Measurements from ENCODE around the gene GPR22. TPM values are rescaled to one million over a fixed set of nuclear protein-coding genes. Genes with fewer than 3 reads are reported as not detected.
A peak's percentile ranks its signal among the peaks of the same experiment; 100 is the strongest.

GPR22 gene, protein sequence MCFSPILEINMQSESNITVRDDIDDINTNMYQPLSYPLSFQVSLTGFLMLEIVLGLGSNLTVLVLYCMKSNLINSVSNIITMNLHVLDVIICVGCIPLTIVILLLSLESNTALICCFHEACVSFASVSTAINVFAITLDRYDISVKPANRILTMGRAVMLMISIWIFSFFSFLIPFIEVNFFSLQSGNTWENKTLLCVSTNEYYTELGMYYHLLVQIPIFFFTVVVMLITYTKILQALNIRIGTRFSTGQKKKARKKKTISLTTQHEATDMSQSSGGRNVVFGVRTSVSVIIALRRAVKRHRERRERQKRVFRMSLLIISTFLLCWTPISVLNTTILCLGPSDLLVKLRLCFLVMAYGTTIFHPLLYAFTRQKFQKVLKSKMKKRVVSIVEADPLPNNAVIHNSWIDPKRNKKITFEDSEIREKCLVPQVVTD
- polyA plus RNA-seq (2012; ENCODE audit: missing spikeins): 0.32 TPM

DNA sequence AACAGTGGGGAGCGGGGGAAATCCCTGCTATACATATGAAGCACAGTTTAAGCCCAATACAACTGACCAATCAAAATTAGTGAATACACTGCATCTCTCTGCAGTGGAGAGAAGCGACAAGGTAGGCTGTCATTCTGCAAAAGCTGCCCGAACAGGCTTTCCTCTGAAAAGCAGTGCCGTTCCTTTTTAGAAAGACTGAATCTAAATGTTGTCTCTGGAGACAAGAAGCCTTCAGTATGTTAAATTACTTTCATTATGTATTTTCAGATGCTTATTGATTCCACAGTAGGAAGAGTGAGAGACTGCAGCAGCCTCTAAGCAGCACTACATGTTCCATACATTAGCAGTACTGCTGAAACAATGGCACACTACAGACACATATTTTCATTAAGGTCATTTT is at the start of gene GPR22:
GPR22 (plus strand) TSS at position 129 of the 400 bp plus-strand sequence. CDS start 4,004 bp downstream, outside the sequence.
- FAIRE-seq: no peak
- no peak for DNase-seq (ENCODE audit: insufficient read length)
- TF ChIP-seq TAF1 (IDR thresholded peaks at IDR 0.05; ENCODE audit: borderline replicate concordance, low read depth, low read length) (no peak), POLR2AphosphoS5 (IDR thresholded peaks at IDR 0.05; ENCODE audit: low read depth, low read length) (no peak), POLR2A (IDR thresholded peaks at IDR 0.05; ENCODE audit: low read depth, low read length) (no peak)

DNA sequence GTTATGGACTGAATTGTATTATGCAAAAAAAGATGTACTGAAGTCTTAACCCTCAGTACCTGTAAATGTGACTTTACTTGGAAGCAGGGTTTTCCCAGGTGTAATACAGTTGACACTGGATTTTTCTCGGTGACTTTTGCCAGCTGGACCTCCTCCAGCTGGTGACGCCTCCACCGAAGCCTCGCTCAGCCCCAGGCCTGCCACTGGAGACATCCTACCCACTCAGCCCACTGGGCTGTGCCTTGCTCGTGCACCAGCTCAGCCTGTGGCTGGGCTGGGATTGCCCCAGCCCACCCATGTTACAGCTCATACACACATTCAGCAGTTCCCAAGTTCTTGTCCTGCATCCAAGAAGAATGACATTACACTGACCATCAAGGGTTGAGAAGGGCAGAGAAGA is 42.4 kb upstream of the GPR22 start:
- no peak for DNase-seq (ENCODE audit: insufficient read length)
- FAIRE-seq: no peak
- TF ChIP-seq POLR2AphosphoS5 (IDR thresholded peaks at IDR 0.05; ENCODE audit: low read depth, low read length): no peak
- no peak for TF ChIP-seq POLR2A (IDR thresholded peaks at IDR 0.05; ENCODE audit: low read depth, low read length)
- TF ChIP-seq TAF1 (IDR thresholded peaks at IDR 0.05; ENCODE audit: borderline replicate concordance, low read depth, low read length): no peak

DNA sequence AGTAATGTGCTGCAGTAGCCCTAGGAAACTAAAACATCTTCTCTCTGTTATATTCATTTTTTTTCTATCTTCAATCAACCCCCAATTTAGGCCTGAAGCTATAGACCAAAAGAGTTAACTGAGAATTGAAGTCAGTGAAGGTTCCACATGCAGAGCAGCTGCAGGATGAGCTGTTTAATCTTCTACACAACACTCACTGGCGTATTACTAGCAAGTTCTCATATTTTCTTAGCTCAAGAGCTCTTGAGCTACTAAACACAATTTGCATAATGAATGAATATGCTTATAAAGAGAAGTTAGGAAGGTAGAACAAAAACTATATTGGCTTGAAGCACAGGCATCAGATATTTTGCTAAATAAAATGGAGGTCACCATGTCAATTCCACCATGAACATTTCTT is 41.2 kb upstream of the GPR22 start:
- DNase-seq (ENCODE audit: insufficient read length) (no peak), FAIRE-seq (no peak)
- TF ChIP-seq POLR2AphosphoS5 (IDR thresholded peaks at IDR 0.05; ENCODE audit: low read depth, low read length): no peak
- no peak for TF ChIP-seq POLR2A (IDR thresholded peaks at IDR 0.05; ENCODE audit: low read depth, low read length)
- TF ChIP-seq TAF1 (IDR thresholded peaks at IDR 0.05; ENCODE audit: borderline replicate concordance, low read depth, low read length): no peak

DNA sequence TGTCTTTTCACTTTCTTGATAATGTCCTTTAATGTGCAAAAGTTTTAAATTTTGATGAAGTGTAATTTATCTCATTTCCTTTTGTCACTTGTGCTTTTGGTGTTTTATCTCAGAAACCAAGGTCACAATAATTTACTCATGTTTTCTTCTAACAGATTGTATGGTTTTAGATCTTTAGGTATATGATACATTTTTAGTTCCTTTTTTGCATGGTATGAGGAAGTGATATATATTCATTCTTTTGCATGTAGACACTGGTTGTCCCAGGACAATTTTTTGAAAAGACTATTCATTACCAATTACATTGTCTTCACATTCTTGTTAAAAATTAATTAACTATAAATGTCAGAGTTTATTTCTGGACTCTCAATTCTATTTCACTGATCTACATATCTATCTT is 39.8 kb upstream of the GPR22 start:
- TF ChIP-seq POLR2AphosphoS5 (IDR thresholded peaks at IDR 0.05; ENCODE audit: low read depth, low read length) (no peak), POLR2A (IDR thresholded peaks at IDR 0.05; ENCODE audit: low read depth, low read length) (no peak), TAF1 (IDR thresholded peaks at IDR 0.05; ENCODE audit: borderline replicate concordance, low read depth, low read length) (no peak)
- FAIRE-seq (no peak), DNase-seq (ENCODE audit: insufficient read length) (no peak)

DNA sequence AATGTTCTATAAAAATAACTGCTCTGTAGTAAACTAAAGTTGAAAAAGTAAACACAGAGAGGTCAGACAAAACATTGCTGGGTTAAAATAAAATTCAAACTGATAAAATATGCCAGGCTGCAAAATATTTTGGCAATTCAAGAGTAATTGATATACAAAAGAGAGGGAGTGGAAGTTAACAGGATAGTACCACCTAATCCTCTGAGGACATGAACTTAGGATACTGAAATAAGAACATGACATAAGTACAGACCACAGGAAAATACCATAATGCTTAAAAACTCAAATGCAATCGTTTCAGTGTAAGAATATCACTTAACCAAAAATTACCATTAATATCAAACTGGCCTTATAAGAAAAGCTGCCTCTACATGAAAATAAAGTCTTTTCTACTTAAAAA is 37.6 kb upstream of the GPR22 start:
- DNase-seq (ENCODE audit: insufficient read length) (no peak), FAIRE-seq (no peak)
- TF ChIP-seq TAF1 (IDR thresholded peaks at IDR 0.05; ENCODE audit: borderline replicate concordance, low read depth, low read length) (no peak), POLR2A (IDR thresholded peaks at IDR 0.05; ENCODE audit: low read depth, low read length) (no peak), POLR2AphosphoS5 (IDR thresholded peaks at IDR 0.05; ENCODE audit: low read depth, low read length) (no peak)

DNA sequence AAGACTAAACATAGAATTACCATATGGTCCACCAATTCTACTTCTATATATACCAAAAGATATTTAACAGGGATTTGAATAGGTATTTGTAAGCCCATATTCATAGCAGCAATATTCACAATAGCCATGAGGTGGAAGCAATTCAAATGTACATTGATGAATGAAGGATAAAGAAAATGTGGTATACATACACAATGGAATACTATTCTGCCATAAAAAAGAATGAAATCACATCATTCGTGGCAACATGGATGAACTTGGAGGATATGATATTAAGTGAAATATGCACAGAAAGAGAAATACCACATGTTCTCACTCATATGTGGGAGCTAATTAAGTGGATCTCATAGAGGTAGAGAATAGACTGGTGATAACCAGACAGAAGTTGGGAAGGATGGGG is 34.1 kb upstream of the GPR22 start:
- FAIRE-seq: peak; percentile 17
- TF ChIP-seq POLR2AphosphoS5 (IDR thresholded peaks at IDR 0.05; ENCODE audit: low read depth, low read length) (no peak), POLR2A (IDR thresholded peaks at IDR 0.05; ENCODE audit: low read depth, low read length) (no peak), TAF1 (IDR thresholded peaks at IDR 0.05; ENCODE audit: borderline replicate concordance, low read depth, low read length) (no peak)
- DNase-seq (ENCODE audit: insufficient read length): no peak

DNA sequence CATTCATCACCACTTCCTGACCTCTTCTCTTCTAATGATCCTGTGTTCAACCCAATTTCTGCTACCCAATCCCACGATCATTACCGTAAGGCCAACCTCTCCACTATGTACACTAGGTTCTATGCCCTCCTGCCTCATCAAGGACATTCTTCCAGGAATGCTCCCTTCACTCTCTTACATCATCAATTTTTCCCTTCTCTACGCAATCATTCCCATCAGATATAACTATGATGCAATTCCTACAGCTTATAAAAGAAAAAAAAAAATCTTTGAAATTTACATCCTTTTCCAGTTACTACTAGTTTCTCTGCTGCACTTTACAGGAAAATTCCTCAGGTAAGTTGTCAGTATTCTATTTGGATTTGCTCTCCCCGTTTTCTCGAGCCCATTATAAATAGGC is 30.8 kb upstream of the GPR22 start:
- TF ChIP-seq POLR2A (IDR thresholded peaks at IDR 0.05; ENCODE audit: low read depth, low read length) (no peak), POLR2AphosphoS5 (IDR thresholded peaks at IDR 0.05; ENCODE audit: low read depth, low read length) (no peak), TAF1 (IDR thresholded peaks at IDR 0.05; ENCODE audit: borderline replicate concordance, low read depth, low read length) (no peak)
- no peak for FAIRE-seq
- DNase-seq (ENCODE audit: insufficient read length): no peak

DNA sequence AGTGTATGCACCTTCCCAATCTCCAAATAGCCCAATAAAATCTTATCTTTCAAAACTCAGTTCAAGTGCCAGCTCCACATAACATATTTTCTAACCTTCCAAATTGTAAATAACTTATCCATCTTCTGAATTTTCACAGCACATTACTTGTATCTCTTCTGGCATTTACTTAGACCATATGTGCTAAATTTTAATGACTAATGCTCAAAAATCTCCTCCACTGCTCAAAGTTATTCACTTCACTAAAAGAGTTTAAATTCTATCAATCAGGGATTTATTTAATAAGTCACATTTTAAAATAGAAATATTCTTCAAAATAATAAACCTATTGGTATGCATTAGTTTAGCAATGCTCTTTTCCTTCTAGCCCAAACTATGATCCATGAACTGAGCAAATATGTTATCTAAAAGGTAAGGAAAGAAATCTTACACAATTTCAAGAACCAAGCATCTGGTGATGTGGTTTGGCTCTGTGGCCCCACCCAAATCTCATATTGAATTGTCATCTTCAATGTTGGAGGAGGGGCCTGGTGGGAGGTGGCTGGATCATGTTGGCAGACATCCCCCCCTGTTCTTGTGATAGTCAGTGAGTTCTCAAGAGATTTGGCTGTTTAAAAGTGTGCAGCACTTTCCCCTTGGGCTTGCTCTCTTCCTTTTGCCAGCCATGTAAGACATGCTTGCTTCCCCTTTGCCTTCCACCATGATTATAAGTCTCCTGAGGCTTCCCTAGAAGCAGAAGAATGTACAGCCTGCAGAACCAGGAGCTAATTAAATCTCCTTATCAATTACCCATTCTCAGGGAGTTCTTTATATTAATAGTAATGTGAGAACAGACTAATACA is 28.1 kb upstream of the GPR22 start:
- FAIRE-seq: no peak
- DNase-seq (ENCODE audit: insufficient read length): no peak
- TF ChIP-seq POLR2AphosphoS5 (IDR thresholded peaks at IDR 0.05; ENCODE audit: low read depth, low read length) (no peak), POLR2A (IDR thresholded peaks at IDR 0.05; ENCODE audit: low read depth, low read length) (no peak), TAF1 (IDR thresholded peaks at IDR 0.05; ENCODE audit: borderline replicate concordance, low read depth, low read length) (no peak)

DNA sequence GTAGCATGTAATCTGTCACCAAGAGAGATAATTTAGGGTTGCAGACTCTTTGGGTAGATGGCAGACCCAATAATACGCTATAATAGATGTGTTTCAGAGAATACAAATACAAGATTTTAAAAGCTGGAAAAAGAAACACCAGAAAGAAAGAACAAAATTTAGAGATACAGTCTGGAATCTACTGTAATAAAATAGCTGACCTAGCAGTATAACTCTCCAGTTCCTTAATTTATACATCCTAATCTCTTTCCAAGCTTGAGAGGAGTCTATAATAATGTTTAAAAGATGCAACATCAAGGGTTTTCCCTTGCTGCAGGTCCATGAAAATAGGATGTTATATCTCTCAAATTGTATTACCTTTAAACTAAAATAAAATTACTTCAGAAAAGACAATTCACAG is 27.2 kb upstream of the GPR22 start:
- FAIRE-seq: no peak
- no peak for DNase-seq (ENCODE audit: insufficient read length)
- TF ChIP-seq POLR2AphosphoS5 (IDR thresholded peaks at IDR 0.05; ENCODE audit: low read depth, low read length) (no peak), TAF1 (IDR thresholded peaks at IDR 0.05; ENCODE audit: borderline replicate concordance, low read depth, low read length) (no peak), POLR2A (IDR thresholded peaks at IDR 0.05; ENCODE audit: low read depth, low read length) (no peak)

DNA sequence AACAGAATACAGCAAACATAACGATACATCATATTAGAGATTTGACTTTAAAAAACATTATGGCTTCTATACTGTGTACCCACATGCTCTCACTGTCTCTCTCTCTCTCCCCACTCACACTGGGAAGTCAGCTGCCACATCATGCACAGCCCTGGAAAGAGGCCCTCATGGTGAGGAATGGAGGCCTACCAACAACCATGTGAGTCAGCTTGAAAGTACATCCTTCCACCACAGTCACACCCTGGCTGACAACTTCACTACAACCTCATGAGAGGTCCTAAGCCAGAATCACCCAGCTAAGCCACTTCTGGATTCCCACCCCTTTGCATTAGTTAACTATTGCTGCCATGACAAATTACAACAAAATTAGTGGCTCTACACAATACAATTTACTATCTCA is 23.3 kb upstream of the GPR22 start:
- TF ChIP-seq TAF1 (IDR thresholded peaks at IDR 0.05; ENCODE audit: borderline replicate concordance, low read depth, low read length) (no peak), POLR2AphosphoS5 (IDR thresholded peaks at IDR 0.05; ENCODE audit: low read depth, low read length) (no peak), POLR2A (IDR thresholded peaks at IDR 0.05; ENCODE audit: low read depth, low read length) (no peak)
- peak; percentile 17 for FAIRE-seq
- DNase-seq (ENCODE audit: insufficient read length): no peak

DNA sequence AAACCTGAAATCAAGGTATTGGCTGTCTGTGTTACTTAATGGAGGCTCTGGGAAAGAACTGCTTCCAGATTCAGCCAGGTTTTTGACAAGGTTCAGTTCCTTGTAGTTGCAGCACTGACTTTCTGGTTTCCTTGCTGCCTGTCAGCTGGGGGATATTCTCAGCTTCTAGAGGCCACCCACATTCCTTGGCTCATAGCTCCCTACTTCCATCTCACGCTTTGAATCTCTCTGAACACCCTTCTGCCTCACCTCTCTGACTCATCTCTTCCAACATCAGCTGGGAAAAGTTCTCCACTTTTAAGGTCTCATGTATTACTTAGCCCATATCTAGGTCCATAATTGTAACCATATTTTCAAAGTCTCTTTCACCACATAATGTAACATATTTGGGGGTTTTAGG is 22.9 kb upstream of the GPR22 start:
- TF ChIP-seq POLR2AphosphoS5 (IDR thresholded peaks at IDR 0.05; ENCODE audit: low read depth, low read length): no peak
- FAIRE-seq (no peak), DNase-seq (ENCODE audit: insufficient read length) (no peak)

DNA sequence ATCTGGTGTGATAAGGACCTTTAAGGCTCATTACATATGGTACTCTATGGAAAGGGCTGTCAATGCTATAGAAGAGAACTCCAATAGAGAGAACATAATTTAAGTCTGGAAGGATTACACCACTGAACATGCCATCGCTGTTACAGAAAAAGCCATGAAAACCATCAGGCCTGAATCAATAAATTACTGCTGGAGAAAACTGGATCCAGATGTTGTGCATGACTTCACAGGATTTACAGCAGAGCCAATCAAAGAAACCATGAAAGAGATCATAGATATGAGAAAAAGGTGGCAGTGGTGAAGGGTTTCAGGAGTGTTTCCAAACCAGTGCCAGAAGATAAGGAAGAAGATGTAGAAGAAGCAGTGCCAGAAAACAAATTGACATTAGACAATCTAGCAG is 18.9 kb upstream of the GPR22 start:
- FAIRE-seq (no peak), DNase-seq (ENCODE audit: insufficient read length) (no peak)
- TF ChIP-seq TAF1 (IDR thresholded peaks at IDR 0.05; ENCODE audit: borderline replicate concordance, low read depth, low read length) (no peak), POLR2A (IDR thresholded peaks at IDR 0.05; ENCODE audit: low read depth, low read length) (no peak), POLR2AphosphoS5 (IDR thresholded peaks at IDR 0.05; ENCODE audit: low read depth, low read length) (no peak)
